Suprapubic skin (tissue), 4 donors: ENCODE results near the gene PLXDC1.

Source experiments
- EP300 ChIP-seq: sonication (generic); formaldehyde crosslinking; IDR thresholded peaks from one replicate; pipeline ENCODE4 v1.6.1; 2017; ENCODE audit warnings: antibody characterized with exemption
- POLR2A ChIP-seq, 2 donors: fragments of 450-650 bp; IDR thresholded peaks; one replicate each; pipeline ENCODE4 v1.6.1; 2017; ENCODE audit warnings: antibody characterized with exemption in 2 of 2, mild to moderate bottlenecking in 2 of 2, moderate library complexity in 2 of 2
- POLR2AphosphoS5 ChIP-seq, 3 donors: sonication (generic); formaldehyde crosslinking; IDR thresholded peaks; one replicate each; pipeline ENCODE4 v1.6.1; 2017; ENCODE audit warnings: antibody characterized with exemption in 3 of 3

DNA sequence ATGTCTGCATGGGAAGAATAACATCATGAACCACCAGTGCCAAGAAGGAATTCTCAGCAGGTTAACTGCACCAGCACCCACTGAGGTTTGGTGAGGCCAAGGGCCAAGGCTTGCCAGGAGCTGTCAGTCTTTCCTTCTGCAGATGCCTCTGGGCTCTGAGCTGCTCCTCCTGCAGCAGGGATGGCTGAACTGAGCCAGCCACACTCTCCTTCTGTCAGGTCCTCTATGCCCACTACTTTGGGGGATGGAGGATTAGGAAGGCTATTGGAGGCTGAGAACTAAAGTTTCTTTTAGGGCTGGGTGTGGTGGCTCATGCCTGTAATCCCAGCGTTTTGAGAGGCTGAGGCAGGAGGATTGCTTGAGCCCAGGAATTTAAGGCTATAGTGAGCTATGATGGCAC lies 71.6 kb downstream of the PLXDC1 start:
- TF ChIP-seq POLR2AphosphoS5 (IDR thresholded peaks at IDR 0.05) (no peak), POLR2A (IDR thresholded peaks at IDR 0.05) (no peak), EP300 (no peak)
